T-helper 22 cell (primary cell): ENCODE data around the gene NSL1.

Source experiments
- DNase-seq: peaks from one replicate; pipeline ENCODE4 v3.0.0-alpha.2; 2020; ENCODE audit warnings: low read depth

The NSL1 gene

GRCh38 chr1:212703991-212704564 is 87.5 kb downstream of the NSL1 start:
- no peak for DNase-seq

DNA sequence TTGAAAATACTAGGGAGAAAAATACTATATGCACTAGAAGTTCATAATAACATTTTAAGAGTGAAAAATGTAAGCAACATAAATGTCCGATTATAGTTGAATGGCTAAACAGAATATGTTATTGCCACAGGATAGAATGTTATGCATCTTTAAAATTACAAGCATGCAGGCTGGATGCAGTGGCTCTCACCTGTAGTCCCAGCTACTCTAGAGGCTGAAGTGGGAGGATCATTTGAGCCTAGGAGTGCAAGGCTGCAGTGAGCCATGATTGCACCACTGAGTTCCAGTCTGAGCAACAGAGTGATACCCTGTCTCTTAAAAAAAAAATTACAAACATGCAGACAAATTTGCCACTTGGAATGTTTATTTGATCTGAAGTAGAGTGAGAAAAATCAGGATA is 88.9 kb downstream of the NSL1 start:
- DNase-seq = no peak

- no peak for DNase-seq
Observed at GRCh38 chr1:212701910-212702309, 89.7 kb downstream of the NSL1 start.

DNA sequence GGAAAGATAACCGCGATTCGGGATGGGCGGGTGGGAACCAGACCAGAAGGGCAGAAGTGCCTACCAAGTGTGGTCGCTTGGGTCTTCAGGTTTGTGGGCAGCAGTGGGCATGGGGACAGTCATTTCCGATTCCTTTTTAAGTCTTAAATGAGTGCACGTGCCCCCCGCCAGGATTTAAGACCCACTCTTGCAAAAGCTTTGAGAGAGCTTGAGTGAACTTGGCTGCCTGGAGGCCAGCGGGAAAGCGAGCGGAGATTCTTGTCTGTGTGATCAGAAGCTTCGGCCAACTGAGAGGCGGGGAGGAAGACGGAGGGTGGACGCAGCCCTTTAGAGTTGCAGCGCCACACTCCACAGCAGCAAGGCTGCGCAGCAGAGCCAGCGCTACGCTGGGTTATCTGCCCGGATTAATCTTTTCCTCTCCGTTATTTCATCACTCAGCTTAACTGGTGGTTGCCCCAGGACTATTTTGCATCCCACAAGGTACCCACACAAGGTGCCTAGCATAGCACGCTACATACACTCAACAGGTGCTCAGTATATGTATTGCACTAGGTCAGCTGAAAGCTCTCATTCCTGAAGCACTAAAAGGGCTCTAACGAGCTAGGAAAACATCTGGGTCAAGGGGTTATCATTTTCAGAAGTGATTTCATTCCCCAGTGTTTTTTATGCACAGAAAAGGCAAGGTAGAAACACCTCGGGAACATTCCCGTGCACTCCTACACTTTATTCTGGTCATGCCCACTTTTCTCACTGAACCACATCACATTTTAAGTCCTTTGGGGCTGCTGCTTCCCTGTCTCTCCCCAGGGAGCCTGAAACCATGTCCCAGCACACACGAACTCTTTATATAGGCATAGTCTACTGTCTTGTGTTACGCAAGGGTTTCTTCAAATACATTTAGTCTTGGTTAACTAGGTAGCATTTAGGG is 90.4 kb downstream of the NSL1 start:
- no peak for DNase-seq

DNA sequence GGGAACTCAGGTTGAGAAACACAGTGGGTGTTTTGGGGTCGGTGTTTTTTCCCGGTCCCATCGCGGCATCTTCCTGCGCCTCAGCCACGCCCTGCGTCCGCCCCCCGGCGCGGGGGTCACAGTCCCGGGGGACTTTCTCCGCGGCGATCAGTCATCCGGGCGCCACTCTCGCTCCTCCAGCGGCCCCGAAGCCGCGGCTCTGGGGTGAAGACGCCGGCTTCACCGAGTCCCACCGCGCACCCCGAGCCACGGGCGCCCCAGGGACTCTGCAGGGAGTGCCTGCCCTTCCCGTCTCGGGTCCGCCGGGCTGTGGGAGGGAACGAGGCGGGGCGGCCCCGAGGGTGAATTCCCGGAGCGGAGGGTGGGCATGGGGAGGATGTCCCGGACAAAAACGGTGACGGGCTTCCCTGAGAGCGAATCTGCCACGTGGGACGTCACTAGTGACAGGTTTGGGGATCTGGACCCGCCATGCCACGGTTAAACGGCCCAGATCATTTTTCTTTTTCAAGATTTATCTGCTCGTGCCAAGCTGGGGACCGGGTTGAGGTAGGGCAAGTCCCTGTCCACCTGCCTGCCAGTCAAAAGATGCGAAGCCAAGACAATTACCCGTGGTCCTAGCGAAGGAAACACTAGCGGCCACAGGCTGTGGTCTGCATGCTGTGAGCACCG is 91.2 kb downstream of the NSL1 start:
- DNase-seq = peak; percentile 53

GRCh38 chr1:212699625-212700222 is 91.9 kb downstream of the NSL1 start, which contains the start of gene BATF3:
Gene BATF3 (minus strand): TSS chr1:212699840. CDS start chr1:212699762, 78 bp downstream.
- DNase-seq = peak; percentile 45

- DNase-seq = peak; percentile 44
Observed at GRCh38 chr1:212699104-212699624, 92.4 kb downstream of the NSL1 start.

- no peak for DNase-seq
Observed at GRCh38 chr1:212698467-212699103, 93.0 kb downstream of the NSL1 start.

GRCh38 chr1:212696721-212697331 is 94.8 kb downstream of the NSL1 start:
- DNase-seq = no peak

- DNase-seq = no peak
Observed at GRCh38 chr1:212692774-212693644, 98.6 kb downstream of the NSL1 start.

DNA sequence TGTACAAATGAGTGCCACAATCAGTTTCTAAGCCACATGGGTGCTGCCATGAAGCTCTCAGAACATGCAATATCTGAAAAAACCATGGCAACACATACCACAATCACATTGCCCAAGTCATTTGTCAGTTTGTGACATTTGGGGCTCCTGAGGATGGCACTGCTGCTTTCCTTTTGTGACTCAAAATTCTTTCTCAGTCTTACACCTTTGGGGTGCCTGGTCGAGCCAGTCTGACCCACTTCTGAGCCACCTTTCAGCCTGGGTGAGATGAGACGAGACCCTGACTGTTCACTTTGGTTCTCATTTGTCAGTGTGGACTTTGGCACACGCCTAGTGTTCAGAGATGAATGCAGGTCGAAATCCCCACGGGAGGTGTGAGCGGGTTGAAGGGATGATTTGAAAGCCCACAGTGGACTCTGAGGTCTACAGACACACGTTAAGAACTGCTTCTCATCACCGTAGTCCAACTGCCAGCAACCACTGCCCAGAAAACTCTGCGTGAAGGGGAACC is 100.0 kb downstream of the NSL1 start:
- no peak for DNase-seq

DNA sequence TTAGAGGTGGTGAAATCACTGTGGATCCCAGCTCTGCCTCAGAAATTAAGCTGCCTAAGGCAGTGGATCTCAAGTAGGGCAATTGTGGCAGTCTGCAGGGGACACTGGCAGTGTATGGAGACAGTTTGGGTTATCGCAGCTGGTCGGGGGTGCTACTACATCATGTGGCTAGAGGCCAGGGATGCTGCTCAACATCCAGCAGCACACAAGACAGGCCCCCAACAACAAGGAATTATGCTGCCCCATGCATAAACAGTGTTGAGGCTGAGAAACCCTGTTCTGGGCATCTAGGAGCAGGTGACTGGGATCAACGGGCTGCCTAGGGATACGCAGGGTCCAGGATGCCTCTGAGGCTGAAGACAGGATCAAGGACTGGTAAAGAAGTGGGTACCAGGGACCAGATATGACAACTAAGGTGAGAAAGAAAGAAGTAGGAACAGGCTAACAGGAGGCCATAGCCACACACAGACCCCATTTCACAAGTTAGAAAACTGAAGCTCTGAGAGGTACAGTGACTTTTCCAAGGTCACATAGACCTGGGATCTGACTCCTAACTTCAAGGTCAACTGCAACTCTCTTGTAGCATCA is 100.7 kb downstream of the NSL1 start:
- DNase-seq = no peak

- no peak for DNase-seq
Observed at GRCh38 chr1:212689758-212690529, 101.6 kb downstream of the NSL1 start.

- no peak for DNase-seq
Observed at GRCh38 chr1:212689196-212689725, 102.3 kb downstream of the NSL1 start.

GRCh38 chr1:212688341-212689047 is 103.1 kb downstream of the NSL1 start:
- DNase-seq = no peak

DNA sequence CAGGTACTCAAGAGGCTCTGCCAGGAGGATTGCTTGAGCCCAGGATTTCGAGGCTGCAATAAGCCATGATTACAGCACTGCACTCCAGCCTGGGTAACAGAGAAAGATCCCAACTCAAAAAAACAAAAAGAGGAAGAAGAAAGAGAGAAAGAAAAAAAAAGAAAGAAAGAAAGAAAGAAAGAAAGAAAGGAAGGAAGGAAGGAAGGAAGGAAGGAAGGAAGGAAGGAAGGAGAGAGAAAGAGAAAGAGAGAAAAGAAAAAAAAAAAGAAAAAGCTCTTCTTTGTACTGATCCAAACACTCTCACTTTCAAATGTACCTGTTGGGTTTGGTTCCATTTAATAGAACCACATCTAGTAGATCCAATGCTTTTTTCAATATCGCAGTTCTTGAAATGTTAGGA is 103.8 kb downstream of the NSL1 start:
- DNase-seq = no peak

DNA sequence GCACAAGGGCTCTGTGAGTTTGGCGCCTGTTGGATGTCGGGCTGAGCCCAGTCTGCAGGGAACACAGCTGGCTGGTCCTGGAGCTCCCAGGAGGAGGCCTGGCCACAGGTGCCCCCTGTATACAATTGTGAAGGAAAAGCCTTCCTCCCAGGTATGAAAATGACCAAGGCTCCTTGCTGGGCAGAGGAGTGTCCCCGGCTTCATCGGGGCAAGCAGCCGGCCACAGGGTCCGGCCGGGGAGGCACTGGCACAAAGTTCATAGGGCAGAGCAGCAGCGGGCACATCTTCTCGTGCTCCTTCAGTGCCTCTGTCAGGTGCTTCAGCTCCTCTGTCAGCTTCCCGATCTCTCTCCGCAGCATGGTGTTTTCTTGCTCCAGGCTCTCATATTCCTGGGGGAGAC is 105.0 kb downstream of the NSL1 start:
- no peak for DNase-seq

DNA sequence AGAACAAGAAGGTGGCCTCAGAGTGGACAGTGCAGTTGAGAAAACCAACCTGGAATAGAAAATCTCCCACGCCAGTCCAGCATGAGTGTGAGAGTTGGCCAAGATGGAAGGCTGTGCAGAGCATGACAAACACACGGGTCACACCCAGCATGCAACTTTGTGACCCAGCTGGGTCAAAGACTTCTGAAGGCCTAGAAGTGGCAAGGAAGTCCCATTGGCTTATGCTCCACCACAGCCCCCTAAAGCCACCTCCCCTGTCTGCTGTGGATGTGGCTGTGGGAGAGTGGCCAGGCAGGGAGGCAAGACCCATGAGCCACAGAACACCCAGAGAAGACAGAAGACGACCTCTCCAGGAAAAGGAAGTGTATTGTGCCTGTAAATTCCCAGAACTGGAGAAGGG is 105.5 kb downstream of the NSL1 start:
- no peak for DNase-seq
